NB4 (cell line): ENCODE results near the gene ACCSL.

Experiments used
- CTCF ChIP-seq: IDR thresholded peaks from one replicate; pipeline ENCODE4 v1.5.1; 2012; ENCODE audit warnings: low read depth, low read length
- MYC ChIP-seq: IDR thresholded peaks from 2 replicates; pipeline ENCODE4 v1.6.1; 2011; ENCODE audit warnings: low read depth, low read length
- POLR2A ChIP-seq: IDR thresholded peaks from 2 replicates; pipeline ENCODE4 v1.6.1; 2011; ENCODE audit warnings: mild to moderate bottlenecking; ENCODE audit not compliant: insufficient read length; ENCODE audit errors: extremely low read depth

- no peak for TF ChIP-seq MYC
- no peak for TF ChIP-seq POLR2A
- TF ChIP-seq CTCF: no peak
Observed at GRCh38 chr11:44034639-44035038, 13.1 kb upstream of the ACCSL start.
